ENCODE results near the gene PRPSAP2.

The PRPSAP2 gene

DNA sequence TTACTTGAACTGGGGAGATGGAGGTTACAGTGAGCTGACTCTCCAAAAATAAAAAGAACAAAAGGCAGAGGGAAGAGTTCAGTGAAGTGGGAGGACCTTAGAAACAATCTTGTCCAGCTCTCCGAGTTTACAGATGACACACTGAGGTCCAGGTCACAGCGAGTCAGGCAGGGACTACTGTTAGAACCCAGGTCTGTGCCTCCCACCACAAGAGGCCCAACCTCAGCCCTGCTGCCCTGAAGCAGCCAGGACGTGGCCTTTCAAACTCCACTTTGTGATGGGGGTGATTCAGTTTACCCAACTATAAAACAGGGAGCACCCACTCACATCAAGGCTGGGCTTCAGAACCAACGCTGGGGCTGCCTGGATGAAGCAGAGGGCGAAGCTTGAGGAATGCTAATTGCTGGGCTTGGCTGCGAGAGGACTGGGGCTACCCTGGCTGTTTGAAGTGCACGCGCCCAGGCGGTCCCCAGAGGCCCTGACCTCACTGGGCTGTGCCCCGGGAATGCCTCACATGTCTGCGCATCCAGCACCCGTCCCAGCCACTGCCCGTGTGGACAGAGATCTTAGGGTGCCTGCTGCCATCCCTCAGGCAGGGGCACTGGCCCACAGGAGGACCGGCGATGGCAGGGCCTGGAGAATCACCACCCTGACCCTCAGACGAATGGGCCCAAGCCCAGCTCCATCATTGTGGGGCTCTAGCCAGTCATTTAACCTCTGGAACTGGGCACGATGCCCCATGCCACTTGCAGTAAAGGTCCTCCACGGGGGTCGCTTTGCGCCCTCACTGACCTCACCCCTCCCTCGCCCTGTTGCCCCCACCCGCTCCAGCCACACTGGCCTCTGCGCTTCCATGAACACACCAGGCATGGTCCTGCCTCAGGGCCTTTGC lies 105.4 kb downstream of the PRPSAP2 start:
- no peak for DNase-seq

DNA sequence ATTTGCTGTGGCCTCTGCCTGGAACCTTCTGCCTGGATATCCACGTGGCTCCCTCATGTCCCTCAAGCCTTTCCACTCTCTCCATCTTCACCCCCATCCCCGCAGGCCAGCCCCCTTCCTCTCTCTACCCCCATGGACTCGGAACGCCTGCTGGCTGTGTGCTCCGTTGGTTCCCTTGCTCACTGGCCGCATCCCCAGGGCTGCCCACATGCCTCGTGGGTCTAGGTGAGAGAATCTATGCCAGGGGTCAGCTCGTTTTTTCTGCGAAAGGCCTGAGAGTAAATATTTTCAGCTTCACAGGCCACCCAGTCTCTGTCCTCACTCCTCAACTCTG lies 106.1 kb downstream of the PRPSAP2 start:
- DNase-seq: no peak

DNA sequence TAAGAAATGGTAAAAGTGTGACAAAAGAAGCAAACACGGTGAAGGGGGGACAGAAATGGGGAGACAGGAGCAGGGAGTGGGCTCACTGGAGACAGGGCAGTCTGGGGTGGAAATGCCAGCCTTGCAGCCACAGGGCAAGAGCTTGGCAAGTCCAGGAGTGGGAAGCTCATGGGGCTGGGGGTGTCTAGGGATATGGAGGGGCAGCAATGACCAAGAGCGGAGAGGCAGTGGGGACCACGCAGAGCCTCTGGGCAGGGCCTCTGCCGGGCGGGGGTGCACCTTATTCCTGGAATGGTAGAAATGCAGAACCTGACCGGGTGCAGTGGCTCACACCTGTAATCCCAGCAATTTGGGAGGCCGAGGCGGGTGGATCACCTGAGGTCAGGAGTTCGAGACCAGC lies 106.6 kb downstream of the PRPSAP2 start:
- no peak for DNase-seq

DNA sequence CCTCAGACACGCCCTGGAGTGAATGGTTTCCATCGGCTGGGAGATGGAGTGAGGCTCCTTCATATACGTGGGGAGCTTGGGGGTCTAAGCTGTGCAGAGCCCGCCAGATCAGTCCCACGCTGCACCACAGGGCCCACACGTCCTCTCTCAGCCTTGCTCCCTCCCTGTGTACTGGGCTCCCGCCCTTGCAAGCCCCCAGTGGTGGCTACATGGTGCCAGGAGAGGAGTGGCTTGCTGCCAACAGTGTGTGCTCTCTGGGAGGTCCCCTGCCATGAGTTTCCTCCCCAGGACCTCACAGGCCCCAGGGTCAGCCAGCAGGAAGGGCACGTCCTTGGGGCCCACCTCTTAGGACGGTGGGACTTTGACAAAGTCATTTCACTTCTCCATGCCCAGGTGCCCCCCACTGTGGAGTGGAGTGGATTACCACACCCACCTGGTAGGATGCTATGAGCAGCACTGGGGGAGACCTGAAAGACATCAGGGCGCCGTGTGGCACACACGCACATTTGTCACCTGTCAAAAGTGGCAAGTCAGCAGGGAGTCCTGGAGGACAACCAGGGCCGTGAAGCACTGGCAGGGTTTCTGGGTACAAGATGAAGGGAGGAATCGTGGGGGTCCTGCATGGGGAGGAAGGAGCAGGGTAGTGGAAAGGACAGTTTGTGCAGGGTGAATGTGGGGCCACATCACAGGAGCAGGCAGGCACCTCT lies 107.8 kb downstream of the PRPSAP2 start:
- DNase-seq: no peak

DNA sequence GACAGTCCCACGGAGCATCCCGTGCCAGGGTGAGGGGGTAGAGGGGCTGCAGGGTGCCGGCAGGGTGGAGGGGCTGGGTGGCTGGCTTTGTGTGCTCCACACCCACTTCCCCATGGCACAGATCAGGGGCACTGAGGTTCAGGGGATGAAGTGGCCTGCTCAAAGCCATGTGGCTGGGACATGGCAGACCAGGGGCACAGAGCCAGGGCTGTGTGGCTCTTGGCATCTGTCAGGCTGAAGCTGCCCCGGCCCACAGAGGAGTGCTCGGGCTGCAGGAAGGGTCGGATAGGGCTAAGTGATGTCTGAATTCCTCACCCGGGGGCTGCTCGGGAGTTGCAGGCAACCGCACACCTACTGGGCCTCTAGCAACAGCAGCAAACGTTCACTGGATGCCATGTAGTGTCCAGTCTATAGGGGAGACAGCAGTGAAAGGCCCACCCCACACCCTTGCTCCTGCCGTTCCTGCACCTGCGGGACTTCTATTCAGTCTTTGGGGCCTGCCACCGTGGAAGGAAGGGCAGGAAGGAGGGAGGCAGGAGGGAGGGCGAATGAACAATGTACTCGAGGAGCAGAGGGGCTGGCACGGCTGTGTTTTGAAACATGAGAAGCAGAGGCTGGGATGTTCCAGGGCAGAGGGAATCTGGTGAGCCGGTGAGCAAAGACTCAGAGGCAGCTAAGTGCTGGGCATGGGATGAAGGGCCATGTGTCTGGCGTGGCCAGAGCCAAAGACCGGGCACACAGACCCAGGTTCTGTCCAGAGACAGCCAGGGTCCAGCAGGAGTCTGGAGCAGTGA lies 109.1 kb downstream of the PRPSAP2 start:
- no peak for DNase-seq

DNA sequence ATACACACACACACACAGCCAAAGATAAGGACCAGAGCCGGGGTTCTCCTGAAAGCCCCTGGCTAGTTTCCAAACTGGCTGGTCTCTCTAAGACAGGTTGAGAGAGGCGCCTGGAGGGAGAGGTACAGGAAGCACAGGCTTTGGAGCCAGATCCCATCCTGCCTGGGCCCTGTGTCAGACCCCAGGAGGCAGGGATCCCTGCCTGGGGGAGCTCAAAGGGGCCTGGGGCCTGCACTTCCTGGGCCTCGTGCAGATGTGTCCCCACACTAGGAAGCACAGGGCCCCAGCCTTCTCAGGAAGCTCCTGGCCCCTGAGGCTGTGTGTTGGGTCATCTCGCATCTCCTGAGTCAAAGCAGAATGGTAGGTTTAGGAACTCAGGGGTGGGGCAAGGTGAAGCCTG lies 110.0 kb downstream of the PRPSAP2 start:
- no peak for DNase-seq

DNA sequence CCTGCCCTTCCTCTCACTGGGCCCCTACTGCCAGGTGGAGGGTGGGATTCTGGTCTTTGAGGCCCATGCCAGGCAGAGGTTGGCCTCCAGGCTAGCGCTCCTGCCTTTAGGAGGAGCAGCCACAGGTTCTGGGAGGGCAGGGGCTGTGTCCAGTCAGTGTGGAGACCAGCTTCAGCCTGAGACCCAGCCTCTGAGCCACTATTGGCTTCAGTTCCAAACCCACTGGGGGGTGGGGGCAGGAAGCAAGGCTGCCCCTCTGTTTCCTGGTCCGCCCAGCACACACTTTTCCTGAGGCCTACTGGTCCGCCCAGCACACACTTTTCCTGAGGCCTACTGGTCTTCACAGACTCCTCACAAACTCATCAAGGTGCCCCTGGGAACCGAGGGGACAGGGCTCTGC lies 110.4 kb downstream of the PRPSAP2 start:
- no peak for DNase-seq

DNA sequence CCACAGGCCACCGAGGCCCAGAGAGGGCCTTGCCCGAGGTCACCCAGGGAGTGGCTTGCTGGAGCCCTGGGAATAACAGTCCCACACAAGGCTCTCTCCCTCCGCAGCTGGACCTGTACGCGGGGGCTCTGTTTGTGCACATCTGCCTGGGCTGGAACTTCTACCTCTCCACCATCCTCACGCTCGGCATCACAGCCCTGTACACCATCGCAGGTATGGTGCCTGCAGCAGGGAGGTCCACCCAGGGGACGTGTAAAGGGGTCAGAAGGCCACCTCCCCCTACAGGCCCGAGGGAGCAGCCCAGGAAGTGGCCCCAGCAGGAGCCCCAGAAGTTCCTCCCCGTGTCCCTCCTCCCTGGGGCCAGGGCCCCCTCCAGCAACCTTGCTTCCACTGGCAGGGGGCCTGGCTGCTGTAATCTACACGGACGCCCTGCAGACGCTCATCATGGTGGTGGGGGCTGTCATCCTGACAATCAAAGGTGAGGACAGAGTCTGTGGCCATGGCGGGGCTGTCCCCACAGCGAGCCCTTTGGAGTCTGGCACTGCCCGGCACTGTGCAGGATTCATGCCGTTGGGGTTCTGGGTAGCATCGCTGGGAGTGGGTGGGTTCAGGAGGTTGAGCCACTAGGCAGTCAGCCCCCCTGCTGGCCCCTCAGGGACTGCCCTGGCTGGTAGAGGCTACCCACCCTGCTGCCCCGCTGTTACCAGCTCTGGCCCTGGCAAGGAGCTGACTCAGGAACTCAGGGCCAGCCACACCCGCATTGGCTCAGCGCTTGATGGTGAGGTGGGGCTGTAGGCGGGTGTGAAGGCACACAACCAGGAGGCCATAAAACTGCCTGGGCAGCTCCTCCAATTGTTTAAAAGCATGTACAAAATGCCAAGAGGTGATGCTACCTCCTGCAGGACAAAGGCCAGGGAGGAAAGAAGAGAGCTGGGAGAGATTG lies 111.3 kb downstream of the PRPSAP2 start:
- peak; percentile 26 to 52 (median 45) for DNase-seq

DNA sequence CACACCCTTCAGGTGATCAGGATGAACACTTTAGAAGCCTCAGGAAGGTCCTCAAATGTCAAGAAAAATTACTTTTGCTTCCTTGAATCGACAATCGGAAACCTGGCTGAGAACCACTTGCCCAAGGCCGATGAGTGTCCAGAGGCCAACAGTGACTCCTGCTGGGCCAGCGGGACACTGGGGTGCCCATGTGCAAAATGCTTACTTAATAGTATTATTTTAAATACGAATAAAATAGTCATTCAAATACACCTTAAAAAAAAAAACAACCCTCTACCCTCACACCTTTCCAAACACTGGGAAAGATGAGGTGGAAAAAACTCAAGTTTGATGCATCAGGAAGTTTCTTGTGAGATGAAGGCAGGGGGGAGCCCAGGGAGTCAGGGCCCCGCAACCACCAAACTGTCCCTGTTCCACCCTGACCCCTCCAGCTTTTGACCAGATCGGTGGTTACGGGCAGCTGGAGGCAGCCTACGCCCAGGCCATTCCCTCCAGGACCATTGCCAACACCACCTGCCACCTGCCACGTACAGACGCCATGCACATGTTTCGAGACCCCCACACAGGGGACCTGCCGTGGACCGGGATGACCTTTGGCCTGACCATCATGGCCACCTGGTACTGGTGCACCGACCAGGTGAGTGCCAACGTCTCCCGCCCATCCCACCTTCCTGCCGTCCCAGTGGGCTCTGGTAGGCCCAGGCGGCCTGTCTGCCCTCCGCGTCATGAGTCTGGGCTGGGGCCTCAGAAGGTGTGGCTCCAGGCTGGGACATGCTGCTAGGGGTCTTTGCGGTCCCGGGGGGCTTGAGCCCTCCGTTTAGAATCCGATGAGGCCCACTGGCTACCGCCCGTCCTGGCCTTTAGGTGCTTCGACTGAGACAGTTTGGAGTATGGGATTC lies 112.9 kb downstream of the PRPSAP2 start:
- DNase-seq: no peak

DNA sequence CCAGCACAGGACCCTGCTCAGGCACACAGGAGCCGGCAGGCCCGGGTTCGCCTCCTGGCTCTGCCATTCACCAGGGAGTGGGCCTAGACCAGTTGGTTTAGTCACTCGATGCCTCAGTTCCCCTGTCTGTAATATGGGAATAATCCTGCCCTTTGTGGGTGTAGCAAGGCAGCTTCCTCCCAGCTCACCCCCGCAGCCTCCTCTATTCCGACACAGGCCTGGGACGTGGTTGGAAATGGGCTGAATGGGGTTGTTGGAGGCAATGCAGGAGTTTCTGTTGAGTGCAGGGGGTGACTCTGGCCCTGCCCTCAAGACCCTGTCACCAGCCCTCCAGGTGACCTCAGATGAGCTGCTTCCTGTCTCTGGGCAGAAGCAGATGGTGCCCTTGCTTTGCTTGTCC lies 113.9 kb downstream of the PRPSAP2 start:
- DNase-seq: no peak

DNA sequence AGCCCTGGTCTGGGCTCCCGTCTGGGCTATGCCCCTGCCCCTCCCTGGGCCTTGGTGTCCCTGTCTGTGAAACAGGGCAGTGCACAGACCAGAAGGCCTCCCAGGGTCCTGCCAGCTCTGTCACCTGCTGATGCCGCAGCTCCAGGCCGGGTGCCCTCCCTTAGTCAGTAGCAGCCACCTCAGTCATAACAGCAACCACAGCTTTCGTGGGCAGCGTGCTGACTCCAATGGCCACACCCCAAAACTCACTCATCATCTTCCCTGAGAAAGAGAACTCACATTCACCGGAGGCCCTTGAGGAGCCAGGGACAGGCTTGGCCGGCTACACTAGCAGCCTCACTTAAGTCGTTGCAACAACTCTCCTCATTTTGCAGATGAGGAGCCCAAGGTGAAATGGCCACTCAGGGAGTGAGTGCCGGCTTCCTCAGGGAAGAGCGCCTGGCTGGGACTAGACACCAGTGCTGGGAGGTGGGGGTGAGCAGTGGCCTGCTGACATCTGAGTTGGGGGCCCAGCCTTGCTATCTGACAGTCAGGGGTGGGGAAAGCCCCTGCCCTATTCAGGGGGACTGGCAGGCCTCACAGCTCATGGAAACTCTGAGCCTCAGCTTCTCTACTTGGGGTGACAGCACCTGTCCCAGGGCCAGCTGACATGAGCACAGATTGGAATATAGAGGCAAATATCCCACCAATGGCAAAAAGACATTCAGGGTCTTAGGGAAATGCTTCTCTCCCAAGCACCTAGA lies 116.6 kb downstream of the PRPSAP2 start:
- peak in 1 of 3 donors; percentile 18 for DNase-seq

DNA sequence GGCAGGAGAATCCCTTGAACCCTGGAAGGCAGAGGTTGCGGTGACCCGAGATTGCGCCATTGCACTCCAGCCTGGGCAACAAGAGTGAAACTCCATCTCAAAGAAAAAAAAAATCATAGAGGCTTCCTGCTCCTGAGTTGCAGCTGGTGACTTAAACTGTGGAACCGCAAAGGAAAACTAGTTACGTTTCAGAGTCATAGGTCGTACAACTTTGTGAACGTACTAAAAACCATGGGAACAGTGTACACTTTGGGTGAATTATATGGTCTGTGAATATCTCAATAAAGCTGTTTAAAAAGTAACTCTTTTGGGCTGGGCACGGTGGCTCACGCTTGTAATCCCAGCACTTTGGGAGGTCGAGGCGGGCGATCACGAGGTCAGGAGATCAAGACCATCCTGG lies 117.7 kb downstream of the PRPSAP2 start:
- no peak for DNase-seq

DNA sequence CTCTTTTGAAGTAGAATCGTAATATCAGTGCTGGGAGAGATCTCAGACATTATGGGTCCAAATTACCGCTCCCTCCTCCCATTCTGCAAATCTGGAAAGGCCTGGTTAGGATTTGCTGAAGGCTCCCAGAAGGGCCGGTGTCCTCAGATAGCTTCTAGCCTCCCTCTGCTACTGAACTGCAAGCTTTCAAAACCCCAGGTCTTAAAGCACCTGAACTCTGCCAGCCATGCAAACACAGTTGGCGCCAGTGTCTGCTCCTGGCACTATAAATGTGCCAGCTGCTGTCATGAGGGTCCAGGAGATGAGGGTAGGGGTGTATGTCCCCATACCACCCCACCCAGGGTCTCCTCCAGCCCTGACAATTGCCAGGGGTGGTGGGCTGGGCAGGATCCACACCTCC lies 118.3 kb downstream of the PRPSAP2 start:
- no peak for DNase-seq

DNA sequence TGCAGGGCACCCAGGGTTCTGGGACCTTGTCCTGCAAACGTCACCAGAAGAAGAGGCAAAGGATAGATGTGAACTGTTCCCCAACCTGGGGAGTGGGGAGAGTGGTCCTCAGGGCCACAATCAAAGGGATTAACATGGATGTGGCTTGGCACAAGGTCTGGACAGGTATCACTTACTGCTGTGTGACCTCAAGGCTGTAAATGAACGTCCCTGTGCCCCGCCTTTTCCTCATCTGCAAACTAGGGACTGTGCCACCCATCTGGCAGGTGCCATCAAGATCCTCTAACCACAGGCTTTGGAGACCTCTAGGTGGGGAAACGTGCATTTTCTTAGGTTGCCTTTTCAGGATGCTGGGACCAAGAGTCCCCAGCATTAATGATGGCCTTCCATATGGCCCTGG lies 119.1 kb downstream of the PRPSAP2 start:
- no peak for DNase-seq

DNA sequence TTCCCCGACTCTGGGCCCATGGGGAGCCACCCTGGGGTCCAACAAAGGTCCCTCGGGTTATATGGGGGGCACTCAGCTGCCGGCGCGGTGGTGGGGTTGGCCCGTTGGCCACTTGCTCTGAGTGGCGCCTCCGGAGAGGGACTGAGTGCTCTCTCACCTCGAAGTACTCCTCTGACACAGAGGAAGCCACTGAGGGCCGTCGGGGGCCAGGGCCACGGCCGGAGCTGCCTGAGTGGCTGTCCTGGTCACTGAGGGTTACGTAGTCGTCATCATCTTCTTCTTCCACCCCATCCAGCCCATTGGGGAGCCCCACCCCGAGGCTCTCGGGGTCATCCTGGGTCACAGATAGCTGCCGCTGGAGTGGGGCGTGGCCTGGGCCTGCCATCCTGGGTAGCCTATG lies 119.7 kb downstream of the PRPSAP2 start:
- DNase-seq: no peak

DNA sequence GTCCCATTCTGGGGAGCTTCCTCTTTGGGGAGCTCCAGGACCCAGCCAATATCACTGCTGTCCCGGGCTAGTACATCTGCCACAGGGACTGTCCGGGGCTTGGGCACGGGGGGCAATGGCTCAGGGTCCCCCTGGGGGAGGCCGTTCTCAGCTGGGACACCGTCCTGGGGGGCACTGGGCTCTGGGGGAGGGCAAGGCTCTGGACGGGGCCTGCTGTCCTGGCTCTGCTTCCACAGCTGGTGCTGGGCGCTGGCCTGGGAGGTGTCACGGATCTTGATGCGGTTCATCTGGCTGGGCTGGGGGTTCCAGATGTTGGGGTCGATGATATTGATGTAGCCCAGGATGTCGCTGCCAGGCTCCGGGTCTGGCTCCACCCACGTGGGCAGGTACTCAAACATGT lies 120.1 kb downstream of the PRPSAP2 start:
- no peak for DNase-seq

DNA sequence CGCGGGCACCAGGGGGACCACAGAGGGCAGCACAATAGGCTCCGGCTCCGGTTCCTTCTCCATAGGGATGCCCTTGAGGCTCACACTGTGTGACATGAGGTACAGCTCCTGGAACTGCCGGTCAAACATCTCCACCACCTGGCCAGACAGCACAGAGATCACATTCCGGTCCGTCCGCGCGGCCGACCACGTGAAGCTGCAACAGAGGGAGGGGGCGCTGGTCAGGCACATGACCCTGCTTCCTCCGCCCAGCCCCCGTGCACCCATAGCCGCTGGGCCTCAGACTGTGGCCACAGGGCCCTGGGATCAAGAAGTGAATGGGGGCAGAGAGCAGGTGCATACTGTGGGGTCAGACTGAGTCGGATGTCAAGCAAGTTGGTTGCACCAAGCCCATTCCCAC lies 120.7 kb downstream of the PRPSAP2 start:
- DNase-seq: no peak

Measured in suppressor macrophage treated with lipopolysaccharide for 1 hour (primary cell).